AG09309 (cell line): ENCODE measurements around the gene PPTC7.
"Not testable (repeated sequence)": the region's sequence is repeated elsewhere in the genome, so short reads cannot be mapped to it uniquely, and the experiment has no call there.

Experiments
- DNase-seq: peaks from one replicate; pipeline ENCODE4 v3.0.0-alpha.2; 2010; ENCODE audit warnings: low read depth
- H3K4me3 ChIP-seq: 2 replicates; pipeline ENCODE4 v1.5.1; 2011; ENCODE audit warnings: mild to moderate bottlenecking, low read depth, low read length, moderate library complexity; ENCODE audit not compliant: control insufficient read depth
- TF ChIP-seq, protein P1 (sequence below): IDR thresholded peaks from 2 replicates; pipeline ENCODE4 v1.5.1; 2011; ENCODE audit warnings: mild to moderate bottlenecking, low read depth, low read length, inconsistent platforms; ENCODE audit not compliant: insufficient read depth, control insufficient read depth; ENCODE audit errors: missing control alignments

PPTC7 gene

DNA sequence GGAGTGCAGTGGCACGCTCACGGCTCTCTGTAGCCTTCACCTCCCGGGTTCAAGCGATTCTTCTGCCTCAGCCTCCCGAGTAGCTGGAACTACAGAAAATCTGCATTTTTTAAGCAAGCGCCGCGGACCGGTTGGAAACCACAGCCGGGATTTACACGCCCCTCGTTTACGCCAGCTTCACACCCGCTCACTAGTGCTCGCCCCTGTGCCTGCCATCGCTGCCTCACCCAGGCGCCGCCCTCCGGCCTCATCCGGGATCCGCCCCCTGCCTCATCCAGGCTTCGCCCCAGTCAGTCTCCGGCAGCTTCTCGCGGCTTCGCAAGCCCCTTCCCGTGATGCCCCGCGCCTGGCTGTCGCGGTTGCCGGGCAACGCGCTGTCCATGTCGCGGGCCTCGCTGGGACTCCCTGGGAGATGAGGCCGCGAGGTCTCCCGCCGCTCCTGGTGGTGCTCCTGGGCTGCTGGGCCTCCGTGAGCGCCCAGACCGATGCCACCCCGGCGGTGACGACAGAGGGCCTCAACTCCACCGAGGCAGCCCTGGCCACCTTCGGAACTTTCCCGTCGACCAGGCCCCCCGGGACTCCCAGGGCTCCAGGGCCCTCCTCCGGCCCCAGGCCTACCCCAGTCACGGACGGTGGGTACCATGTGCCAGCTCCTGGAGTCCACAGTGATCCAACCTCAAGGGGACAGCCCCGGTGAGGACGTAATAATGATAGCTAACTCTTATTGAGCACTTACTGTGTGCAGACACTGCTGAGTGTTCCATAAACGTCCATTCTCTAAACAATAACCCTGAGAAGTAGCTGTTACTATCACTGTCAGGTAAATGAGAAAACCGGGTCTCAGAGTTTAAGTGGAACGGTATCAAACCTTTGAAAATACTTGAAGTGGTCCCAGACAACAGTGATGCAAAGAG lies 30.9 kb upstream of the PPTC7 start, which contains the start of gene TCTN1:
TSS of gene TCTN1 (plus strand) at position 359 of the 914 bp plus-strand sequence. CDS start at position 413, 54 bp downstream.
- peak within 1 kb of the TSS; percentile 85 for H3K4me3 ChIP-seq
- peak; percentile 64 for DNase-seq
- TF ChIP-seq, protein P1, sequence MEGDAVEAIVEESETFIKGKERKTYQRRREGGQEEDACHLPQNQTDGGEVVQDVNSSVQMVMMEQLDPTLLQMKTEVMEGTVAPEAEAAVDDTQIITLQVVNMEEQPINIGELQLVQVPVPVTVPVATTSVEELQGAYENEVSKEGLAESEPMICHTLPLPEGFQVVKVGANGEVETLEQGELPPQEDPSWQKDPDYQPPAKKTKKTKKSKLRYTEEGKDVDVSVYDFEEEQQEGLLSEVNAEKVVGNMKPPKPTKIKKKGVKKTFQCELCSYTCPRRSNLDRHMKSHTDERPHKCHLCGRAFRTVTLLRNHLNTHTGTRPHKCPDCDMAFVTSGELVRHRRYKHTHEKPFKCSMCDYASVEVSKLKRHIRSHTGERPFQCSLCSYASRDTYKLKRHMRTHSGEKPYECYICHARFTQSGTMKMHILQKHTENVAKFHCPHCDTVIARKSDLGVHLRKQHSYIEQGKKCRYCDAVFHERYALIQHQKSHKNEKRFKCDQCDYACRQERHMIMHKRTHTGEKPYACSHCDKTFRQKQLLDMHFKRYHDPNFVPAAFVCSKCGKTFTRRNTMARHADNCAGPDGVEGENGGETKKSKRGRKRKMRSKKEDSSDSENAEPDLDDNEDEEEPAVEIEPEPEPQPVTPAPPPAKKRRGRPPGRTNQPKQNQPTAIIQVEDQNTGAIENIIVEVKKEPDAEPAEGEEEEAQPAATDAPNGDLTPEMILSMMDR, result no peak

DNA sequence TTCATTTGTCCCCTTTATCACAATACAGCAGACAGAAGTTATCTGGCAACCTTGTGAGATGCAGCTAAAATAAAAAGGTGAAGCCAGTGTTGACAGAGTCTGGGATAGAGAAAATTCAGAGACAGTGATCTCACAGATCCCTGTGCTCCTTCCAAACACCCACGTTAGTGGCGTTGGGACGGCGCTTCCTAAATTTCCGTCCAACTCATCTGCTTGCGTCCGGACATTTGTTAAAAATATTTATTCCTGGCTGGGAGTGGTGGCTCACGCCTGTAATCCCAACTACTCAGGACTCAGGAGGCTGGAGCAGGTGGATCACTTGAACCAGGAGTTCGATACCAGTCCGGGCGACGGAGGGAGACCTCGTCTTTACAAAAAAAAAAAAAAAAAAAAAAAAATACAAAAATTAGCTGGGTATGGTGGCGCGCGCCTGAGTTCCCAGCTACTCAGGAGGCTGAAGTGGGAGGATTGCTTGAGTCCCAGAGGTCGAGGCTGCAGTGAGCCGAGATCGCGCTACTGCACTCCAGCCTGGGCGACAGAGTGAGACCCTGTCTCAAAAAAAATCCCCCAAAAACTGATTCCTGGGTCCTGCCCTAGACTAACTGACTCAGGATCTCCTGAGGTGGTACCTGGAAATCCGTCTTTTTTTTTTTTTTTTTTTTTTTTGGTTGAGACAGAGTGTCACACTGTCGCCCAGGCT lies 30.1 kb upstream of the PPTC7 start:
- H3K4me3 ChIP-seq, result peak overlapping the region; percentile 85
- no peak for DNase-seq
- TF ChIP-seq, protein P1, result no peak

DNA sequence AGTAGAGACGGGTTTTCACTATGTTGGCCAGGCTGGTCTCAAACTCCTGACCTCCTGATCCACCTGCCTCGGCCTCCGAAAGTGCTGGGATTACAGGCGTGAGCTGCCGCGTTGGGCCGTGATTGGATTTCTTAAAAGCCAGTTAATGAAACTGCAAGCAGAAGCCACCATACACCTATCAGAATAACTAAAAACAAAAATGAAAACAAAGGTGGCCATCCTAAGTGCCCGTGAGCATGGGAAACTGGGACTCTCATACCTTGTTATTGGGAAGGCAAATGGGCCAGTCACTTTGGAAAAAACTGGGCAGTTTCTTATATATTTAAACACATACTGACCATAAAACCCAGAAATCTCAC lies 23.1 kb upstream of the PPTC7 start:
- TF ChIP-seq, protein P1, result no peak
- no peak overlapping the region for H3K4me3 ChIP-seq
- DNase-seq, result no peak

DNA sequence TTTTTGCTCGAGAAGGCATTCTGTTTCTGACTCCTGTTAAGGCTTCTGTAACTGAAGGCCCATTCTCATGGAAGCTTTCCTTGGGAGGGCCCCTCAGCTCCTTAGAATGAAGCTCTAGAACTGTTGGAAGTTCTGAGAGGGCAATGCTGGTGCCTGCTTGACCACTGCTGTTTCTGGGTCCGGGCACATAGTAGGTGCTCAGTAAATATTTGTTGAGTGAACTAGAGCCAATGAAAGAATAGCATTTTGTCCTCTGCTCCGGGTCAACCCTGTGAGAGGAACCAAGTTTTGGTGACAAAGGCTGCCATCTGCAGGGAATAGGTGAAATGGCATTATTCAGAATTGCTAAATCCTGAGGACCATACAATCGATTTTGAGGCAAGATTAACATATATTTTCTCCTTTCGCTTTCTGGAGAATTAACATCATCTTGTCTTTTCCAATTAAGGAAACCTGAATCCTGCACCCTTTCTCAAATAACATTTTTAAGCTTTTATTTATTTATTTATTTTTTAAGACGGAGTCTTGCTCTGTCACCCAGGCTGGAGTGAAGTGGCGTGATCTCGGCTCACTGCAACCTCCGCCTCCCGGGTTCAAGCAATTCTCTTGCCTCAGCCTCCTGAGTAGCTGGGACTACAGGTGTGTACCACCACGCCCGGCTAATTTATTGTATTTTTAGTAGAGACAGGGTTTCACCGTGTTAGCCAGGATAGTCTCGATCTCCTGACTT lies 19.1 kb upstream of the PPTC7 start:
- not testable (repeated sequence) for H3K4me3 ChIP-seq, DNase-seq
- TF ChIP-seq, protein P1, result peak; percentile 67

DNA sequence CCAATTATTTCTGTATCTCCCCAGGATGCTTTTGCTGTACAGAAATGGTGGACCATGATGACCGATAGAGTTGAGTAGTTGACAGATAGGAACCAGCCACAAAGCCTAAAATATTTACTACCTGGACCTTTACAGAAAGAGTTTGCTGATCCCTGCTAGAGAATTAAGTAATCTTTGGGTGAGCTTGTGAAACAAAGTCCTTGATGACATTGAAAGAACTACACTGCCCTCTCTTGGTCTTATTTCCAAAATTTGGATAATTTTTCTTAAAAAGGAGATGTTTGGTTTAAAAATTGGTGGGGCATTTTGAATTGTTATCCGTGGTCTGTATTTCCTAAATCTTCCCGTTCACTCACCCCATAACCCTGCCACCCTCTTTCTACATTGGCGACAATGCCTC lies 17.1 kb upstream of the PPTC7 start:
- DNase-seq, result peak; percentile 33
- H3K4me3 ChIP-seq, result no peak overlapping the region
- TF ChIP-seq, protein P1, result peak; percentile 34

DNA sequence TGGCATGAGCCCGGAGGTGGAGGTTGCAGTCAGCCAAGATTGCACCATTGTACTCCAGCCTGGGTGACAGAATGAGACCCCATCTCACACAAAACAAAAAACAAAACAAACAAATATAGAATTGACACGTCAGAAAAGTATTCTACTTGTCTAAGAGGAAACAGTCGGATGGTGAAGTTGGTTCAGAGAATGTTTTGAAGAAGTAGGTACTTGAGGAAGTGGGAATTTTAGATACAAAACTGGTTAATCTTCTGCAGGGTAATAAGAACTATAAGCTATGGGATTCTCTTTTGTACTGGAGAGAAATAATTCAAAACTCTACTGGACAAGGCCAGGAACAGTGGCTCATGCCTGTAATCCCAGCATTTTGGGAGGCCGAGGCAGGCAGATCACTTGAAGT lies 16.2 kb upstream of the PPTC7 start:
- TF ChIP-seq, protein P1, result no peak
- no peak overlapping the region for H3K4me3 ChIP-seq
- no peak for DNase-seq
